DMS 273 treated with DMSO at 0.1 percent for 48 hours (cell line): ENCODE data around the gene NELFB.

Experiments used
- DNase-seq: peaks from one replicate; lab custom pipeline; 2025; lab: John Stamatoyannopoulos, UW

Gene NELFB

DNA sequence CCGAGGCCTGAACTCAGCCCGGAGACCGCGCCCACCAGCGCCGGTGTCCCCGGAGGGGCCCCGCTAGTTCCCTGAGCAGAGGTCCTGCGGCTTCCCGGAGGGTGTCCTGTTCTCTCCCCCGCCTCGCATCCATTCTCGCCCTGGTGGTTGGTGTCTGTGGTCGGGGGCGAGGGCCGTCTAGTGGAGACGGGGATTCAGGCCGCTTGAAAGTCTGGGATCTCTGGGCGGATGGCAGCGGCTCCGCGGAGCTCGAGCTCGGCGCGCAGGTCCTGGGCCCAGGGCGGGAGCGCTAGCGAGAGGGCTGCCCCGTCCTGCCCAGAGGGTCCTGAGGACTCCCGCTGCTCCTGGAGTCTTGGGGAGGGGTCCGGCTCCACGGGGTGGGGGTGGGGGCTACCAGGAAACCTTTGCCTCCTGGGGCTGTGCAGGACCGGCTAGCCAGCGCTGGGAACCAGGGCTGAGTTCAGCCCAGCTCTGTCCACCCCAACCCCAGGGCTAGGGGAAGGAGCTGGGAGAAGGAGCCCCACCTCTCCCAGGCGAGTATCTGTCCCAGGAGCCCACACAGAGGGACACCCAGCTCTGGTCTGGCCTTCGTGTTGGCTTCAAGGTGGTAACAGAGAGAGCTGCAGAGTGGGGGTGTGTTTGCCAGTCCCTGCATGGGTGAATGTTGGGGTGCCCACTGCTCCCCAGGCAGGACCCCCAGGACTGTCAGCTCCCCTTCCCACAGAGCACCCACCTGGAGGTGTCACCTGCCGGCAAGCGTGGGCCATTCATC is 26.4 kb downstream of the NELFB start:
- no peak for DNase-seq

DNA sequence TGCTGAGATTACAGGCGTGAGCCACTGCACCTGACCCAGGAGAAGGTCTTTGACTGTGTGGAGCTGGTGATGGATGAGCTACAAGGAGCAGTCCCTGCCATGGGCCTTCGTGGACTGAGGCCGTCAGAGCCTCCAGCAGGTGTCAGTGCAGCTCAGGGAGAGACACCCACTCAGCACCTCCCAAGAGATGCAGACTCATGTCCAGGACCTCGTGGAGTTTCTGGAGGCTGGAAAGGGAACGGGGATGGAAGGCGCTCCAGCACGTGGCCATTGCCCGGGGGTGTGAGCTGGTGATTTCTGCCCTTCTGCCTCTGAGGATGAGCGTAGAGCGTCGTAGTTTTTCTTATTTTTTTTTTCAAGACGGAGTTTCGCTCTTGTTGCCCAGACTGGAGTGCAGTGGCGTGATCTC is 31.9 kb downstream of the NELFB start:
- no peak for DNase-seq

DNA sequence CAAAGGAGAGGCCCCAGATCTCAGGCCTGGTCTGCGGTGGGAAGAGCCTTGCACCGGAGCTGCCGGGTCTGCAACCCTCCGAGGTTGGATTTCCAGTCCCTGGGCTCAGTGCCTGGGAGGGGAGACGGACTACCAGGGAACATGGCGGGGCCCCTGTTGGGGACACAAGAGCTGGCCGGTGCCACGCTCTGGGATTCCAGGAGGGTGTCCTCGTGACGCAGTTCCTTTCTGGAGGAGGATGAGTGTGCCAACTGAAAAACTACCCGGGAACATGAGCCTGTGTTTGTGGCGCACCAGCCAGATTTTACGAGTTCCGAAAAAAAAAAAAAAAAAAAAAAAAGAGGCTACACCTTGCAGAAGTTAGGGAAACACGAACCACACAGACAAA is 38.0 kb downstream of the NELFB start:
- no peak for DNase-seq

DNA sequence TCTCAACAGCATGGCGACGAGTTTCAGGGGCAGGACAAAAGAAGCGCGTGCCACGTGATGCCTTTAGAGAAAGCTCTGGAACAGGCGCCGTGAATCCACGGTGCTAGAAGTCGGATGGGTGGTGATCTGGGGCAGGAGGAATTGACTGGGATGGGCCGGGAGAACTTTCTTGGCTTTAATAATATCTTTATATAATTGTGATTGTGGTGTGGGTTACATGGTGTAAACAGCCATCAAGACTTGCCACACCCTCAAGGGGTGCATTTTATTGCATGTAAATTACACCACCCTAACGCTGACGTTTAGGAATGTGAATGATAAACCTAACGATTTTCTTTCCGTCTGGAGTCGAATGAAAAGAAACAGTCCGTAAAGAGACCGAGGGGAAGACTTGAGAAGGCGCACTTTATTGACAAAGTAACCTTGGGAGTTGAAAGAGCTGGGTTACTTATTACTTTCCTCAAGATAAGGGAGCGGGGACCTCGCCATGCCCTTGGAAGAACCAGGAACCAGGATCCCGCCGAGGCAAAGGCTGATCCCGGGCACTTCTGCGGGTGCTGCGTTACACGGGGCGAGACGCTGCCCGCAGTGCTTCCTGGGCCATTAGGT is 38.5 kb downstream of the NELFB start:
- DNase-seq, result no peak

DNA sequence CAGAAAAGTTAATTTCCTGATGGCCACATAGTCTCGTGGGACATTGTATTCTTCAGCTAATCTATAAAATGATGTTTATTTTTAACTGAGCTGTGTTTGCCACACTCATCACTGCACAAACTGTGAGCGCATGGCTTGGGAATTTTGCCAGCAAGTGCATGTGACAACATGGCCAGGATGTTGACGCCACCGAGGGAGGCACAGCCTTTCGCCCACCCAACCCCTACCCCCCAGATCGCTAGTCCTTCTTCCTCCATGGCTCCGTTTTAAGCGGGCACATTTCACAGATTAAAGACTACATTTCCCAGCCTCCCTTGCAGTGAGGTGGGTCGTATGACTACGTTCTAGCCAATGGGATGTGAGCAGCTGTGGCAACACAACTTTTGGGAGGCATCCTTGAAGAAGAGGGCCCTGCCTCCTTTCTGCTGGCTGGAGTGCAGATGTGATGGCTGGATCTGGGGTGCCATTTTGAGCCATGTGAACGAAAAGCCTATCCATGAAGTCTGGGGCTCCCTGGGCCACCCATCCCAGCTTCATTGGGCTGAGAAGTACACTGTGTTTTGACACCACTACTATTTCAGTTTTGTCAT is 39.1 kb downstream of the NELFB start:
- DNase-seq, result no peak

DNA sequence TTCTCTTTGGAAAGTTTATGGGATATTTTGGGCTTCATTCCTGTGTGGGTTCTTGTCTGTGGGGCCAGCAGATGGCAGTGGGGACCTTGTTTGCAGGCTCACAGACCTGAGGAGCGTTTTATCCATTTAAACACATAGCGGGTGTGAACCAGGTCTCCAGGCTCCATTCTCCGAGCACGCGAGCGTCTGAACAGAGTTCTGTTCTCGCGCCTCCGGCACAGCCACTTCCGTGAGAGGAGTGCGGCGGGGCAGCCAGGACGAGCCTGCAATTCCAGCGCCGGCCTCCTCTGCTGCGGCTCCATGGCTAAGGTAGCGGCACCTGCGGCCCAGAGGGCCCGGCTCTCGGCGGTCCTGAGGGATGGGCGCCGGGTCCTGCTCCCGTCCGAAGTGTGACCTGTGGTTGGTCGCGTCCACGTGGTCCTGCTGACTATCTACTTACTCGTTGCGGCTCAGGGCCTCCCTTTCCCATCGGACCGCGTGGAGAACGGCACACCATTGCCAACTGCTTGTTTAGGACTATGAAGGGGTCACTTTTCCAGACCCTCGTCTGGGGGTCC is 39.6 kb downstream of the NELFB start:
- DNase-seq, result no peak

DNA sequence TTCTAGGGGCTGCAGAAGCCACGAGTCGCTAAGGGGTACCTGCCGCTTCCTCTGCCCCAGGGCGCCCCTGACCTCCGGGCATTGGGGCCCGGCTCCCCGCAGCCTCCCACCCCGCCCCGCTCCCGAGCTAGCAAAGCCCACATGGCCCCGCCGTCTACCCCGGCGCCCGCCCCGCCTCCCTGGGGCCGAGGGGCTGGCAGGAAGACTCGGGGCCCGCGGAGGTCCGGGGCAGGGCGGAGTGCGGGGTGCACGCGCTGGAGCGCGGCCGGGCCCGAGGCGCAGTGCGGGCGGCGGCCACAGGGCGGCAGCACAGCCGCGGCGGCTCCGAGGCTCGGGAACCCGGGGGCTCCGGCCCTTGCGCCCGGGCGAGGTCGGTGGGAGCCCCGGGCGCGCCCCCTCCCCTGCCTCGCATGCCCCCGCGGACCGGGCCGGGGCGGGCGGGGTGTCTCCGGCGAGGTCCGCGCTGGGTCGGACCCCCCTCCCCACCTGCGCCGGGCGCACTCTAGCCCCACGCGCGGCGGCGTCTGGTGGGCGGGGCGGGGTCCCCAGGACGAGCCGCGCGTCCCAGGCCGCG is 40.2 kb downstream of the NELFB start:
- DNase-seq, result no peak

DNA sequence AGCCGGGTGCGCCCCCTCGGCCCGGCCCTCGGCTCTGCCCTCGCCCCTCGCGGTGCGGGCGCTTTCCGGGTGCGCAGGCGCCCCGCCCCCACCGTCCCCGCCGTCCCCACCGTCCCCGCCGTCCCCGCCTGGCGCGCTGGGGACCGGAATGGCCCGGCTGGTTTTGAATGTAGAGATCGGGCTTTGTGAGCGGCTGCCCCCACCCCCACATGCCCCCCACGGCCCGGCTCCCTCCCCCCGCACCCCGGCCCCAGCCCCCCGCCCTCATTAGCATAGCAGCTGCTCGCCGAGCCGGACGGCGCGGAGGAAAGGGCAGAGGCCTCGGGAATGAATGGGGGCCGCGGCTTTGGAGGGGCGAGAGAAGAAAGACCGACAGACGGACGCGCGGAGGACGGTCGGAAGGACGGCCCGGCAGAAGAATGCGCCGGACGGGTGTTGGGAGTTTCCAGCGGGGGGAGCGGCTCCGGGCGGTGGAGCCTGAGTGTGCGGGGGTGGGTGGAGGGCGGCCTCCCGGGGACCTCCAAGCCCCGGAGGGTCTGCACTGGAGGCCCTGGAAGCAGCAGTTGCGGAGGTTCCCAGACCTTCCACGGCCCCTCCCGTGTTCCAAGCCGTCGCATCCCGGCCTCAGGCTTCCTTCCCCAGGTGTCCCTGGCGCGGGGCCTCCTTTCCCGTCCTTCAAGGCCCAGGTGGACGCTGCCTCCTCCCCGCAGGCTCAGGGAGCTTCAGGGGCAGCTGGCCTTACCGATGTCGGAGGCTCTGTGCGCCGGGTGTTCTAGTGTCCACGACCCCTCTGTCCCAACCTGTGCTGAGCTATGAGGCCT is 40.9 kb downstream of the NELFB start:
- no peak for DNase-seq

DNA sequence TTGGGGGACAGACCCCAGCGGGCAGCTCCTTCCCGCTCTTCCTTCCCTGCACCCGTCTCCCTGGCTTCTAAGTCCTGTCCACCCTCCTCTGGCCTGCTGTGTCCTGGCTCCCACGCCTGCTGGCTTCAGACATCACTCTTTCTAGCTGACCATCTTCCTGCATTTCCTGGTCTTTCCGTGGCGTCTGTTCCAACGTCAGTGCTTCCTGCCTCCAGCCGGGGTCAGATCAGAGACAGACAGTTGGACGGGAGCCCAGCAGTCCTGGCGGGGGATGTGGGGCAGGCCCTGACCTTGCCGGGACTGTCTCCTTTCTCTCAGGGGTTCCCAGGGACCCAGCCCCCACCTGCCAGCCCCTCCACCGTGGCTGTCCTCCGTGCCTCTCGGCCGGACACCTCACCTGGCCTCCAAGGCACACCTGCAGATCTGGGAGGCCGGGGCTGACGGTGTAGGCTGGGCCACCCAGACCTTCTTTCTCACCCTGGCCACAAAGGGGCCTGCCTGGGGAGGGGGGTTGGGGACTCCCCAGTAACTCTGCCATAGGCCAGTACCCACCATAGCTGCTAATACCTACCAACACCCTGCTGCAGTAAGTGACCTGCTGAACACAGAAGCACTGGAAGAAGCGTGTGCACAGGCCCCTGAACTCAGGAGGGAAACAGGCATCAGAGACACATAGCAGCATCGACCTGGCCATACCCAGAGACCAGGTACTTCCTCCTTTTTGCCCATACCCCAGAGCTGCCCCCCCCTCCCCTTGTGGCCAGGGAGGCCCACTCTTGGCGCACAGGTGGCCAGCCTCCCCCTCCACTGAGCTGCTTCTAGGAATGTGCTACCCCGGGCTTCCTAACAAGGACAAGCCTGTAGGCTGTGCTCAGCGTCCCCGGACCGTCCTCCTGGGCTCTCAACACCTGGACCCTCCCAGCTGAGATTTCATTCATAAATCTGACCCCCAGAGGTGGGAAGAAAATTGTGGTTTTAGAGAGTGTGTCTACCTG is 41.8 kb downstream of the NELFB start:
- no peak for DNase-seq

DNA sequence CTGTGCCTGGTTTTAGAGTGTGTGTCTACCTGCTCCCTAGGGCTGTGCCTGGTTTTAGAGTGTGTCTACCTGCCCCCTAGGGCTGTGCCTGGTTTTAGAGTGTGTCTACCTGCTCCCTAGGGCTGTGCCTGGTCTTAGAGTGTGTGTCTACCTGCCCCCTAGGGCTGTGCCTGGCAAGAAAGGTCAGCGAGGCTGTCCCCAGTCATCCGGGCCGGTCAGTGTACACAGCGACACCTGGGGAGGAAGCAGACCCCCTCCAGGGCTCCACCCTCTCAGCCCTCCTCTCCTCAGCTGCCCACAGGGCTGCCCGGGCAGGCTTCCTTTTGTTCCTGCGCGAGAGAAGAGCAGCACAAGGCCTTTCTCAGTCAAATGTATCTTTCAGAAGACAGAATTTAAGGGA is 42.8 kb downstream of the NELFB start:
- no peak for DNase-seq

DNA sequence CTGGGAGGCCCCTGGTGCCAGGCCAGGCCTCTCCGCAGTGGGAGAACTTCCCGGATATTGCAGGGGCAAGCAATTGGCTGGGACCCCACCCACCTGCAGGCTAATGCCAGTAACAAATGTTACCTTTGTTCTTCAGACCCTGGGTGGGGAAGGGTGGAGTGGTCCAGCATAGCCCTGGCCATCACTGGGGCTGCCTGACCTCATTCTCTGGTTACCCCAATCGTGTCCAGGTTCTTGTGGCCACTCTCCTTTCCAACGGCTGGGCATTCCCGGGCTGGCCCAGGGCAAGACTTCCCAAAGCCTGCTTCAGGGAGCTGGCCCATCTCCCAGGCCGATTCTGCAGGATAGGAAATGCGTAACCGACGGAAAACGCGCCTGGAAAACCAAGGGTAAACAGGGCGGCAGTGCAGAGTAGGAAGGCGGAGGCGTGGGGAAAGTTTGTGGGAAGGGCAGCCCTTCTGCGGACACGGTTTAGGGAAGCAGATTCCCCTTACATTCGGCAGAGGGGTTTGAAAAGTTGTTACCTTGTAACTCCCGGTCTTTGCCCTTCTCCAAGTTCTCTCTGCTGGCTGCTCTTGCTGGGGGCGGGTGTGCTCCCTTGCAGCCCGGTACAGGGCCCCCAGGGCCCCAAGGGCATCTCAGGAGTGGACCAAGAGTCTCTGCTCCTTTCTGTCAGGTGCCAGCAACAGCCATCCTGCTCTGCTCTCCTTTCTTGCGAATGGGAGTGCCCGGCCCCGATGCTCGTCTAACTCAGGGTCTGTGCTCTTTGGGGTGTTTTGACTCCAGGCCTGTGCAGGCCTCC is 43.5 kb downstream of the NELFB start:
- DNase-seq, result no peak

DNA sequence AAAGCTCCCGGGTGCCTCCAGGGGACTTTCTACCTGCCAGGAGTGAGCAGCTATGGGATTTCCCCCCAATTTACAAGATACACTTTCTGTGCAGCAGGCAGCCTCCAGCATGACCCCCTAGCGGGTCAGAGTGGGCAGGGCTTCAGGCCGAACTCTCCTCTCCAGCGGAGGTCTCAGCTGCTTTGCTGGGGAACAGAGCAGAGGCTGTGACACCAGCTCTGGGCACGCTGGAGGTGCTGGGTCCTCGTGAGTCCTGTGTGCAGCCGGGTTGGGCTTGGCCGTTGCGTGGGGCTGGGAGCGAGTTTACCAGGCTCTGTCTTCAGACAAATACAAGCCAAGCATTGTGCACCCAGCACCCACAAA is 44.1 kb downstream of the NELFB start:
- DNase-seq, result no peak

DNA sequence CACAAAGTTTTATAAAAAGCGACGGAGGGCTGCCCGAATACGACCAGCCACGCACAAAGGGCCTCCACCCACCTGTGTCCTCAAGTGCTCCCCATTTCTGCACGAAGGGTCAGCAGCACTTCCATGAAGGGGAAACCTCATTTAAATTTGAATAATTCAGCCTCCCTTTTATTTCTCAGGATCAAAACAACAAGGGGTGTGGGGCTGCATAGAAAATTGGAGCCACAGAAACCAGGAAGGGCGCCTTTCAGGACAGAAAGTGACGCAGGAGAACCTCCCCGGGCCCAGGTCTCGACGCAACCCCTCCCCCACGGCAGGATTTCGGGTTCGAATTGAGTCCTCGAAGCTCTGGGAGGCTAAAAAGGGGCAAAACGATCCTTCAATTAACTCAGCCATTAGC is 44.8 kb downstream of the NELFB start:
- no peak for DNase-seq

DNA sequence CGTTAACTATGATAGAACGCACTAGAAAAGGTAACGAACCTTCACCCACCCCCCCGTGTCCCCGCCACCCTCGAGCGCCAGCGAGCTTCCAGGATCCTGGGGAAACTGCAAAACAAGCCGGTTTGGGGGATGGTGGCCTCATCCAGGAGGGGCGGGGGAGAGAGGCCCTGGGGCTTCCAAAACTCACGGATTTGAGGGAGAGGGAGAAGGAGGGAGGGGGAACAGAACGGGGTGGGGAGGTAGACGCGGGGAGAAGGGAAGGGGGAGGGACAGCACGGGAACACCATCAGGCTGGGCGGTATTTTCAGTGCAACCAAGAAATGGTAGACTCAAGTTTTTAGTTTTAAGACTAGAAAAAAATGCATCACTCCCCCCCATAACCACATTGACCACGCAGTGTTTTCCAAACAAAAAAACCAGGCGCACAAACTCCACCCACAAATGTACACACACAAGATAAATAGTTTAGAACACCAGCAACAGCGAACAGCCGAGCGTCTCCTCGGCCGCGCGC is 45.5 kb downstream of the NELFB start:
- DNase-seq, result no peak

DNA sequence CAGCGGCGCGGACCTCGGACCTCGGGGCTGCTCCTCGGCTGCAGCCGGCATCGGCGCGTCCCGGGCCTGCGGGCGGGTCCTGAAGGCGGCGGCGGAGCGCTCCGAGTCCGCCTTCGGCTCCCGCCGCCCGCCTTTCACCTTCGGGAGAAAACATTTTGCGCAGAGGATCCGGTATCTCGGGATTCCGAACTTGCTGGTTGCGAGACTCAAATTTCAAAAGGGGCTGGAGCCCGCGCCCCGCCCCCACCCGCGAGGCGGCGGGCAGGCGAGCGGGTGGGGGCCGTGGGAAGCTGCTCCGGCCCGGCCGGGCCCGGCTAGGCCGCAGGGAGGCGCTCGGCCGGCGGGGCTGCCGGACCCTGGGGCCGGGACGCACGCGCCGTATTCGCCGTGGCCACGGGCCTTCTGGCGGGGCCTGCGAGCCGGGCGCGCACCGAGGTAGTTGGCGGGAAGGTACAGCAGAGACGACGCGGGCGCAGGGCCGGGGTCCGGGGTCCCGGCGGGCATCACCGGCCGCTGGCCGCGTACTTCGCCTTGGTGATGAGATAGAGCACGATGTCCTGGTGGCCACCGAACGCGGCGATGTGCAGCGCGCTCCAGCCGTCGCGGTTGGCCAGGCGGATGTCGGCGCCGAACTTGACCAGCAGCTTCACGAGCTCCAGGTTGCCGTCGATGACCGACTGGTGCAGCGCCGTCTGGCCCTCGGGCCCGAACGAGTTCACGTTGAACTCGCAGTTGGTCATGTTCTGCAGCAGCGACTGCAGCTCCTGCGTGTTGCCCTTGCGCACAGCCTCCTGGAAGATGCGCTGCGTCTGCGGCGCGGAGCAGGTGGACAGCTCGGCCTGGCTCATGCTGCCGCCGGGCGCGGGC is 46.2 kb downstream of the NELFB start:
- DNase-seq, result peak; percentile 27

DNA sequence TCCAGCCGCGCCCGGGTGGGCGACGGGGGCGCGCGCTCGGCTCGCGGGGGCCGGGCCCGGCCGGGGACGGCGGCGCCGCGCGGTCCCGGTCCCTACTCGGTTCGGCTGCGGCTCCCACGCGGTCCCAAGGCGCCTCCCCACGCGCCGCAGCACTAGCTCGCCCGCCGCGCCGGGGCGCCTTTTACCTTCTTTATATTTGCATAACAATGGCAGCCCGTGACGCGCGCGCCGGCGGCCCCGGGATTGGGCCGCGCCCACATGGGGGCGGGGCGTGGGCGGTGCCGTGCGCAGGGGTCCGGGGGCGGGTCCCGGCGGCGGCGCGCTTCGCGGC is 47.0 kb downstream of the NELFB start, which contains the start of gene NRARP:
Gene NRARP (minus strand): TSS at position 154 of the 331 bp plus-strand sequence. CDS start 343 bp downstream, outside the sequence.
- DNase-seq, result no peak

DNA sequence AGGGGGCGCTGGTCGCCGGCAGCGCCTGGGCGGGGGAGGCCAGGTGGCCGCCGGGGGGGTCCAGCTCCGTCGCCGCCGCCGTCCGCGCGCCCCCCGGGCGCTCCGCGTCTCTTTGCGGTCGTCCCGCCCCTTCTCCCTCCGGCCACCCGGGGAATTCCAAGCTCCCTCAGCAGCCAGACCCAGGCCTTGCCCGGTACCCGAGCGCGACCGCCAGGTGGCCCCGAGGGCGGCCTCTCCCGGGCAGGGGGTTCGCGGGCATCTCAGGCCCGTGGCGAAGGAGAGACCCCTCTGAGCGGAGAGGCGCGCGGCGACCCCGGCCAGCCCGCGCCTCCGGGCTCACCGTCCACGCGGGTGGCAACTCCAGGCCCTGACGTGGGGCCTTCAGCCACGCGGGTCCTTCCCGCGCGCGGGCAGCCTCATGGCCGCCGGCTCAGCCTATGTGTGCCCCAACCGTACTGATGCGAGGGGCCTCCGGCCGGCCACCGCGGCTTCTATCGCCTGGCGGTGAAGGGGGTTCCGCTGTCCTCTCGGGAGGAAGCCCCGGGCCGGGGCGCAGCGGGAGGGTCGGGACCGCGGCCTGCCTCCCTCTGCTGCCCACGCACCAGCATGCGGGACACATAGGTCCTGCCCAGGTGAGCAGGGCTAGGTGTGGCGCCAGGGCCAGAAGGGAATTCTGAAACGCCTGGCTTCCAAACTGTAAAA is 47.5 kb downstream of the NELFB start:
- no peak for DNase-seq
